Gastroesophageal sphincter (tissue), 3 donors: ENCODE results near the gene C1orf226.

ENCODE experiments used
- CTCF ChIP-seq, 4 experiments: fragments of 200-600 bp in 2 of 4; fragments of 450-650 bp in 2 of 4; sonication (generic) in 1 of 4; IDR thresholded peaks; one replicate each; pipeline ENCODE4 v1.5.1; 2017 to 2019; ENCODE audit warnings: antibody characterized with exemption in 4 of 4, mild to moderate bottlenecking in 2 of 4, moderate library complexity in 2 of 4
- EP300 ChIP-seq: sonication (generic); formaldehyde crosslinking; IDR thresholded peaks from one replicate; pipeline ENCODE4 v1.6.1; 2017; ENCODE audit warnings: antibody characterized with exemption, mild to moderate bottlenecking
- POLR2A ChIP-seq, 2 donors: fragments of 450-650 bp; IDR thresholded peaks; one replicate each; pipeline ENCODE4 v1.6.1; 2017; ENCODE audit warnings: antibody characterized with exemption in 2 of 2, mild to moderate bottlenecking in 2 of 2, moderate library complexity in 1 of 2

- TF ChIP-seq POLR2A (IDR thresholded peaks at IDR 0.05): no peak
- no peak for TF ChIP-seq CTCF (IDR thresholded peaks at IDR 0.05)
- no peak for TF ChIP-seq EP300
Observed at GRCh38 chr1:162370161-162370560, 11.4 kb upstream of the C1orf226 start.
